Spinal cord (tissue), 10 donors: ENCODE results near the gene NLRP9. TPM values are rescaled to one million over a fixed set of nuclear protein-coding genes. Genes with fewer than 3 reads are reported as not detected.
"Not testable (repeated sequence)": the region's sequence is repeated elsewhere in the genome, so short reads cannot be mapped to it uniquely, and the experiment has no call there.

ENCODE experiments used
- DNase-seq, 6 donors: peaks; one replicate each; pipeline versions ENCODE4 v3.0.0 to v3.0.0-alpha.2; 2013 to 2015; ENCODE audit warnings: low spot score in 6 of 6, low read depth in 4 of 6
- H3K27ac ChIP-seq: one replicate; pipeline ENCODE4 v1.5.1; 2013; ENCODE audit warnings: low read depth, low read length, control low read depth
- H3K27me3 ChIP-seq: one replicate; pipeline ENCODE4 v1.6.1; 2013; ENCODE audit warnings: low read length; ENCODE audit not compliant: control insufficient read depth, insufficient read depth
- H3K36me3 ChIP-seq: one replicate; pipeline ENCODE4 v1.6.1; 2013; ENCODE audit warnings: low read length; ENCODE audit not compliant: control insufficient read depth, insufficient read depth
- H3K4me1 ChIP-seq: one replicate; pipeline ENCODE4 v1.6.1; 2013; ENCODE audit warnings: low read length; ENCODE audit not compliant: control insufficient read depth, insufficient read depth
- H3K4me3 ChIP-seq: one replicate; pipeline ENCODE4 v1.5.1; 2013; ENCODE audit warnings: low read depth, low read length, control low read depth
- H3K9me3 ChIP-seq: one replicate; pipeline ENCODE4 v1.6.1; 2013; ENCODE audit warnings: low read length; ENCODE audit not compliant: control insufficient read depth, insufficient read depth
- WGBS: methylation state at CpG from one replicate; pipeline ENCODE4 v1.1.5; 2013; ENCODE audit warnings: missing lambda C conversion rate; ENCODE audit not compliant: insufficient coverage; 5-methylcytosine and 5-hydroxymethylcytosine counted together
- polyA plus RNA-seq, 2 donors: library from polyadenylated mRNA; unstranded; fragments of 120-200 nt; gene quantifications; one replicate each; pipeline ENCODE4 v1.2.1, GENCODE V29; 2013; ENCODE audit not compliant: insufficient read length in 2 of 2
- total RNA-seq, 2 donors: library from RNA; depleted of rRNA in 1 of 2; stranded (reverse); fragments of 120-200 nt in 1 of 2; fragments of >200 nt in 1 of 2; gene quantifications; one replicate each; pipeline versions ENCODE4 v1.2.3 to v1.2.4, GENCODE V29; 2013 to 2014
- donor health status: healthy.

Gene NLRP9
- total and polyA plus RNA-seq, 4 donors: 0.08 TPM; not detected in 3

GRCh38 chr19:55750715-55751114 is 12.5 kb upstream of the NLRP9 start:
- Histone ChIP-seq H3K4me1 (no peaks in the 10 kb centered on the region), H3K27me3 (no peaks in the 10 kb centered on the region), H3K9me3 (no peaks in the 10 kb centered on the region), H3K36me3 (no peaks in the 10 kb centered on the region), H3K4me3 (no peak overlapping the region), H3K27ac (no peak overlapping the region)
- no peak for DNase-seq
- WGBS: no CpG with 5 or more reads among the region's 6 CpGs

GRCh38 chr19:55730378-55730777 is 7.8 kb downstream of the NLRP9 start:
- not testable (repeated sequence) for H3K9me3 ChIP-seq, DNase-seq, H3K4me1 ChIP-seq, H3K36me3 ChIP-seq, H3K27ac ChIP-seq, H3K27me3 ChIP-seq, H3K4me3 ChIP-seq
- no CpG with 5 or more reads among the region's 2 CpGs for WGBS

- Histone ChIP-seq H3K4me1 (no peaks in the 10 kb centered on the region), H3K27me3 (no peaks in the 10 kb centered on the region), H3K27ac (no peak overlapping the region), H3K9me3 (no peaks in the 10 kb centered on the region), H3K36me3 (no peaks in the 10 kb centered on the region), H3K4me3 (no peak overlapping the region)
- DNase-seq: no peak
- WGBS: 80% methylated on average over 2 of the region's 8 CpGs
Measured at GRCh38 chr19:55723491-55723890, 14.7 kb downstream of the NLRP9 start.

GRCh38 chr19:55720801-55721200 is 17.4 kb downstream of the NLRP9 start:
- no CpG with 5 or more reads among the region's 3 CpGs for WGBS

GRCh38 chr19:55720214-55720746 is 17.9 kb downstream of the NLRP9 start:
- WGBS: 92% methylated on average over 2 of the region's 5 CpGs
- Histone ChIP-seq H3K27me3 (no peaks in the 10 kb centered on the region), H3K4me3 (no peak overlapping the region), H3K9me3 (no peaks in the 10 kb centered on the region), H3K4me1 (no peaks in the 10 kb centered on the region), H3K36me3 (no peaks in the 10 kb centered on the region), H3K27ac (no peak overlapping the region)
- DNase-seq: no peak

More at GRCh38 chr19:55720801-55721200, 17.4 kb downstream of the NLRP9 start:
- no peaks in the 10 kb centered on the region for H3K9me3 ChIP-seq
- DNase-seq: no peak
- no peaks in the 10 kb centered on the region for H3K27me3 ChIP-seq
- H3K27ac ChIP-seq: no peak overlapping the region
- H3K36me3 ChIP-seq: no peaks in the 10 kb centered on the region
- no peak overlapping the region for H3K4me3 ChIP-seq
- H3K4me1 ChIP-seq: no peaks in the 10 kb centered on the region

GRCh38 chr19:55717879-55718711 is 20.1 kb downstream of the NLRP9 start:
- not testable (repeated sequence) for H3K27me3 ChIP-seq, H3K9me3 ChIP-seq, H3K36me3 ChIP-seq, H3K27ac ChIP-seq, H3K4me3 ChIP-seq, H3K4me1 ChIP-seq, DNase-seq
- 57% methylated on average over 1 of the region's 13 CpGs for WGBS

GRCh38 chr19:55717251-55717650 is 21.0 kb downstream of the NLRP9 start:
- H3K9me3 ChIP-seq: no peaks in the 10 kb centered on the region
- H3K27ac ChIP-seq: no peak overlapping the region
- DNase-seq: no peak
- H3K27me3 ChIP-seq: no peaks in the 10 kb centered on the region
- no peaks in the 10 kb centered on the region for H3K4me1 ChIP-seq
- WGBS: 89% methylated on average over 7 of the region's 11 CpGs
- no peaks in the 10 kb centered on the region for H3K36me3 ChIP-seq
- H3K4me3 ChIP-seq: no peak overlapping the region

GRCh38 chr19:55716531-55716930 is 21.7 kb downstream of the NLRP9 start:
- Histone ChIP-seq H3K36me3 (no peaks in the 10 kb centered on the region), H3K4me3 (no peak overlapping the region), H3K27ac (no peak overlapping the region), H3K4me1 (no peaks in the 10 kb centered on the region), H3K9me3 (no peaks in the 10 kb centered on the region), H3K27me3 (no peaks in the 10 kb centered on the region)
- 85% methylated on average over 15 of the region's 15 CpGs for WGBS
- DNase-seq: no peak

- Histone ChIP-seq H3K36me3 (no peaks in the 10 kb centered on the region), H3K27me3 (no peaks in the 10 kb centered on the region), H3K9me3 (no peaks in the 10 kb centered on the region), H3K4me1 (no peaks in the 10 kb centered on the region), H3K27ac (no peak overlapping the region), H3K4me3 (no peak overlapping the region)
- 60% methylated on average over 1 of the region's 3 CpGs for WGBS
- no peak for DNase-seq
Measured at GRCh38 chr19:55712804-55713631, 25.2 kb downstream of the NLRP9 start.
